H9 (cell line): ENCODE data around the gene CCDC177. TPM values are rescaled to one million over a fixed set of nuclear protein-coding genes. Genes with fewer than 3 reads are reported as not detected.

ENCODE experiments used
- DNase-seq: peaks from one replicate; pipeline ENCODE4 v3.0.0-alpha.2; 2017
- H2AFZ ChIP-seq: one replicate; pipeline ENCODE4 v1.6.1; 2013; ENCODE audit warnings: mild to moderate bottlenecking, low read length, control low read depth, moderate library complexity
- H2AK5ac ChIP-seq: 2 replicates; pipeline ENCODE4 v1.6.1; 2013; ENCODE audit warnings: low read length, control low read depth, mixed read lengths; ENCODE audit not compliant: insufficient read length
- H2BK120ac ChIP-seq: one replicate; pipeline ENCODE4 v1.6.1; 2013; ENCODE audit warnings: low read depth, mild to moderate bottlenecking, low read length, control low read depth, inconsistent platforms; ENCODE audit not compliant: poor library complexity, severe bottlenecking
- H2BK12ac ChIP-seq: 2 replicates; pipeline ENCODE4 v1.6.1; 2013; ENCODE audit warnings: low read length, control low read depth, mixed read lengths, low read depth; ENCODE audit not compliant: insufficient read length
- H2BK15ac ChIP-seq: 2 replicates; pipeline ENCODE4 v1.6.1; 2013; ENCODE audit warnings: low read depth, low read length, control low read depth
- H2BK20ac ChIP-seq: one replicate; pipeline ENCODE4 v1.6.1; 2013; ENCODE audit warnings: low read depth, mild to moderate bottlenecking, low read length, control low read depth, inconsistent platforms; ENCODE audit not compliant: poor library complexity, severe bottlenecking
- H2BK5ac ChIP-seq: 2 replicates; pipeline ENCODE4 v1.6.1; 2013; ENCODE audit warnings: low read length, control low read depth, mixed read lengths; ENCODE audit not compliant: insufficient read length
- H3K14ac ChIP-seq: 2 replicates; pipeline ENCODE4 v1.6.1; 2013; ENCODE audit warnings: low read length, control low read depth; ENCODE audit not compliant: insufficient read depth
- H3K18ac ChIP-seq: 2 replicates; pipeline ENCODE4 v1.6.1; 2013; ENCODE audit warnings: low read depth, mild to moderate bottlenecking, mixed read lengths, low read length, control low read depth; ENCODE audit not compliant: insufficient read length
- H3K23ac ChIP-seq: 2 replicates; pipeline ENCODE4 v1.6.1; 2013; ENCODE audit warnings: low read length, control low read depth, mixed read lengths, low read depth; ENCODE audit not compliant: insufficient read length
- H3K23me2 ChIP-seq: 2 replicates; pipeline ENCODE4 v1.6.1; 2013; ENCODE audit warnings: low read depth, mild to moderate bottlenecking, mixed read lengths, low read length, control low read depth; ENCODE audit not compliant: insufficient read length, poor library complexity, severe bottlenecking
- H3K27ac ChIP-seq: 2 replicates; pipeline ENCODE4 v1.5.1; 2013; ENCODE audit warnings: low read length, control low read depth, mixed read lengths, low read depth; ENCODE audit not compliant: insufficient read length
- H3K27me3 ChIP-seq: 2 replicates; pipeline ENCODE4 v1.6.1; 2013; ENCODE audit warnings: low read length, control low read depth, inconsistent platforms; ENCODE audit not compliant: insufficient read depth
- H3K4ac ChIP-seq: 2 replicates; pipeline ENCODE4 v1.6.1; 2013; ENCODE audit warnings: low read depth, mild to moderate bottlenecking, control low read depth, inconsistent platforms, low read length, moderate library complexity
- H3K4me1 ChIP-seq: 2 replicates; pipeline ENCODE4 v1.6.1; 2013; ENCODE audit warnings: low read length, control low read depth, inconsistent platforms; ENCODE audit not compliant: insufficient read depth
- H3K4me2 ChIP-seq: 2 replicates; pipeline ENCODE4 v1.6.1; 2013; ENCODE audit warnings: low read length, control low read depth, mixed read lengths; ENCODE audit not compliant: insufficient read length, insufficient read depth
- H3K56ac ChIP-seq: 2 replicates; pipeline ENCODE4 v1.6.1; 2013; ENCODE audit warnings: low read depth, mild to moderate bottlenecking, mixed read lengths, low read length, control low read depth; ENCODE audit not compliant: insufficient read length
- H3K79me1 ChIP-seq: 2 replicates; pipeline ENCODE4 v1.6.1; 2013; ENCODE audit warnings: low read depth, mild to moderate bottlenecking, moderate library complexity, low read length, control low read depth, inconsistent platforms; ENCODE audit not compliant: insufficient read depth, poor library complexity, severe bottlenecking
- H3K79me2 ChIP-seq: 2 replicates; pipeline ENCODE4 v1.6.1; 2013; ENCODE audit warnings: low read length, control low read depth, inconsistent platforms; ENCODE audit not compliant: insufficient read depth
- H3K9ac ChIP-seq: 2 replicates; pipeline ENCODE4 v1.6.1; 2013; ENCODE audit warnings: low read length, control low read depth, mixed read lengths; ENCODE audit not compliant: insufficient read length; ENCODE audit errors: extremely low read depth
- H3K9me3 ChIP-seq: one replicate; pipeline ENCODE4 v1.6.1; 2013; ENCODE audit warnings: low read depth, low read length, inconsistent platforms; ENCODE audit not compliant: control insufficient read depth
- H3T11ph ChIP-seq: one replicate; pipeline ENCODE4 v1.6.1; 2013; ENCODE audit warnings: mild to moderate bottlenecking, low read length, control low read depth, inconsistent platforms
- H4K20me1 ChIP-seq: one replicate; pipeline ENCODE4 v1.6.1; 2013; ENCODE audit not compliant: control insufficient read depth, insufficient read length, insufficient read depth
- H4K5ac ChIP-seq: 2 replicates; pipeline ENCODE4 v1.6.1; 2013; ENCODE audit warnings: low read depth, mild to moderate bottlenecking, mixed read lengths, low read length, control low read depth; ENCODE audit not compliant: insufficient read length
- H4K8ac ChIP-seq: replicated peaks from 2 replicates; pipeline ENCODE4 v1.6.1; 2013; ENCODE audit warnings: low read length, control low read depth, mixed read lengths, low read depth; ENCODE audit not compliant: insufficient read length
- H4K91ac ChIP-seq: 2 replicates; pipeline ENCODE4 v1.6.1; 2013; ENCODE audit warnings: low read depth, mild to moderate bottlenecking, moderate library complexity, mixed read lengths, low read length, control low read depth; ENCODE audit not compliant: insufficient read length
- H3K27ac Mint-ChIP-seq, 3 experiments: 2 replicates in 2 of 3; 3 replicates in 1 of 3; pipeline ENCODE4 v1.8.0; 2020 to 2021; ENCODE audit warnings: mixed read lengths in 3 of 3, mild to moderate bottlenecking in 1 of 3, moderate library complexity in 1 of 3
- H3K27me3 Mint-ChIP-seq: 2 replicates; pipeline ENCODE4 v1.8.0; 2021; ENCODE audit warnings: low read depth, mild to moderate bottlenecking, moderate library complexity, mixed read lengths
- H3K36me3 Mint-ChIP-seq, 3 experiments: 2 replicates in 2 of 3; 3 replicates in 1 of 3; pipeline ENCODE4 v1.8.0; 2020 to 2021; ENCODE audit warnings: low read depth in 3 of 3, mixed read lengths in 3 of 3; ENCODE audit not compliant: insufficient read depth in 1 of 3
- H3K4me1 Mint-ChIP-seq, 2 experiments: 2 replicates each; pipeline ENCODE4 v1.8.0; 2020; ENCODE audit warnings: mixed read lengths in 2 of 2
- H3K4me3 Mint-ChIP-seq, 2 experiments: 2 replicates in 1 of 2; 3 replicates in 1 of 2; pipeline ENCODE4 v1.8.0; 2020 to 2021; ENCODE audit warnings: mild to moderate bottlenecking in 2 of 2, mixed read lengths in 2 of 2, moderate library complexity in 1 of 2
- H3K9me3 Mint-ChIP-seq, 2 experiments: 2 replicates in 1 of 2; 3 replicates in 1 of 2; pipeline ENCODE4 v1.8.0; 2020; ENCODE audit warnings: mild to moderate bottlenecking in 2 of 2, mixed read lengths in 2 of 2, moderate library complexity in 1 of 2
- WGBS: extraction: QIAGEN DNeasy Blood & Tissue Kit; methylation state at CpG from one replicate; pipeline ENCODE4 v1.1.7; 2013; ENCODE audit warnings: missing lambda C conversion rate, low lambda C conversion rate, mixed read lengths; ENCODE audit not compliant: insufficient read length; ENCODE audit errors: extremely low coverage; 5-methylcytosine and 5-hydroxymethylcytosine counted together
- total RNA-seq: library from RNA; stranded (reverse); gene quantifications from 2 replicates; pipeline ENCODE4 v1.2.1, GENCODE V29; 2021
- TF ChIP-seq, protein P1 (sequence below): fragments of 200-600 bp; sonication (generic); conservative IDR thresholded peaks from 3 replicates; pipeline ENCODE4 v1.8.0; 2021; ENCODE audit warnings: antibody characterized with exemption, mild to moderate bottlenecking

The CCDC177 gene
- total RNA-seq, 1 experiment from 2014 or later, result 6.1 TPM

DNA sequence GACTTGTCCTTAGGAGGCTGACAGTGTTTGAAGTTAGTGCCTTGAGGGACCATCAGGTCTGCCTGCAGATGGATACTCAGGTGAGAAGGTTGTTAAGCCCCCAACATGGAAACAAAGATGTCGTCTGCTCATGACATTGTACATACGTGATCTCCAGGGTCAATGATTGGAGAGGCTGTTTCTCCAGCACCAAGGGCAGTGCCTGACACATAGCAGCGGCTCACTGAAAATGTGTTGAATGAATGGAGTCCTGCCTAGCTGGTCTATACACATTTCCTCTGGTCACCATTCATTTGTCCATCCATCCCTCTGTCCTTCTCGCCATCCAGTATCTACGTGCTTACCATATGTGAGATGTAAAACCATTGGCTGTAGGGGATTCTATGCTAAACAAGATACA lies 7.1 kb downstream of the CCDC177 start:
- Histone ChIP-seq H3K4me2 (no peak overlapping the region), H3K18ac (no peak overlapping the region), H3K23me2 (no peaks in the 10 kb centered on the region), H2AK5ac (no peak overlapping the region), H2AFZ (no peak overlapping the region), H3K9me3 (no peaks in the 10 kb centered on the region), H3K27me3 (peaks cover 10% of the 10 kb centered on the region; the same call in 1 of the 2 replicates), H4K8ac (no peak overlapping the region), H3K79me1 (no peaks in the 10 kb centered on the region), H4K5ac (no peak overlapping the region), H3K4ac (no peak overlapping the region), H3K14ac (no peak overlapping the region), H2BK12ac (no peak overlapping the region), H2BK15ac (no peak overlapping the region), H3K56ac (no peak overlapping the region), H3T11ph (no peak overlapping the region), H2BK20ac (no peak overlapping the region), H2BK5ac (no peak overlapping the region), H2BK120ac (no peak overlapping the region), H3K23ac (no peak overlapping the region), H4K20me1 (no peaks in the 10 kb centered on the region), H3K4me1 (no peaks in the 10 kb centered on the region), H3K9ac (no peak overlapping the region), H3K79me2 (no peaks in the 10 kb centered on the region), H3K27ac (no peak overlapping the region), H4K91ac (no peak overlapping the region)
- TF ChIP-seq, protein P1, sequence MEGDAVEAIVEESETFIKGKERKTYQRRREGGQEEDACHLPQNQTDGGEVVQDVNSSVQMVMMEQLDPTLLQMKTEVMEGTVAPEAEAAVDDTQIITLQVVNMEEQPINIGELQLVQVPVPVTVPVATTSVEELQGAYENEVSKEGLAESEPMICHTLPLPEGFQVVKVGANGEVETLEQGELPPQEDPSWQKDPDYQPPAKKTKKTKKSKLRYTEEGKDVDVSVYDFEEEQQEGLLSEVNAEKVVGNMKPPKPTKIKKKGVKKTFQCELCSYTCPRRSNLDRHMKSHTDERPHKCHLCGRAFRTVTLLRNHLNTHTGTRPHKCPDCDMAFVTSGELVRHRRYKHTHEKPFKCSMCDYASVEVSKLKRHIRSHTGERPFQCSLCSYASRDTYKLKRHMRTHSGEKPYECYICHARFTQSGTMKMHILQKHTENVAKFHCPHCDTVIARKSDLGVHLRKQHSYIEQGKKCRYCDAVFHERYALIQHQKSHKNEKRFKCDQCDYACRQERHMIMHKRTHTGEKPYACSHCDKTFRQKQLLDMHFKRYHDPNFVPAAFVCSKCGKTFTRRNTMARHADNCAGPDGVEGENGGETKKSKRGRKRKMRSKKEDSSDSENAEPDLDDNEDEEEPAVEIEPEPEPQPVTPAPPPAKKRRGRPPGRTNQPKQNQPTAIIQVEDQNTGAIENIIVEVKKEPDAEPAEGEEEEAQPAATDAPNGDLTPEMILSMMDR, result no peak
- Mint-ChIP-seq H3K4me1 (peaks cover 4 to 6% of the 10 kb centered on the region in 2 experiments), H3K27ac (no peak overlapping the region), H3K9me3 (0 out of 5 replicates have a peak, but pooled peaks cover 0 to under 1% of the 10 kb centered on the region in 2 experiments), H3K4me3 (no peak overlapping the region), H3K36me3 (peaks cover 13 to 22% (median 16%) of the 10 kb centered on the region in 3 experiments; a peak in 6 of 7 replicates), H3K27me3 (peaks cover 18% of the 10 kb centered on the region)
- WGBS, result no CpG with 5 or more reads among the region's 5 CpGs
- no peak for DNase-seq
